IMR-90 (cell line): ENCODE measurements around the gene IRS4. TPM values are rescaled to one million over a fixed set of nuclear protein-coding genes. Genes with fewer than 3 reads are reported as not detected.

Experiments
- ATAC-seq: fragments of 200-7000 bp; cut with Tn5 transposase; 2 replicates; pipeline ENCODE4 v1.9.1; 2020; ENCODE audit warnings: low read depth, mild to moderate bottlenecking, moderate library complexity
- BruUV-seq: library from RNA; stranded (reverse); fragments of 400-500 nt; replicated peaks from 2 replicates; lab custom pipeline; 2021; lab: Mats Ljungman, UMichigan
- CTCF ChIA-PET: fragments of 300-600 bp; formaldehyde crosslinking; extraction: SDS; loops from one replicate; lab custom pipeline; 2021; ENCODE audit warnings: antibody characterized with exemption; lab: Yijun Ruan, JAX
- POLR2A ChIA-PET: fragments of 300-600 bp; sonication (Branson Sonifier 250); formaldehyde crosslinking; loops from one replicate; lab custom pipeline; 2022; ENCODE audit warnings: antibody characterized with exemption; ENCODE audit not compliant: unreplicated experiment; lab: Charles Lee
- DNase-seq: peaks from one replicate; pipeline ENCODE4 v3.0.0; 2013
- H2AFZ ChIP-seq: replicated peaks from 2 replicates; pipeline ENCODE3; 2013; ENCODE audit warnings: low read length, mild to moderate bottlenecking; ENCODE audit not compliant: poor library complexity
- H2AK5ac ChIP-seq: 2 replicates; pipeline ENCODE4 v1.6.1; 2013; ENCODE audit warnings: low read depth, low read length, inconsistent platforms
- H2AK9ac ChIP-seq: replicated peaks from 2 replicates; pipeline ENCODE3; 2013; ENCODE audit warnings: mild to moderate bottlenecking, low read depth, low read length, moderate library complexity; ENCODE audit not compliant: poor library complexity
- H2BK120ac ChIP-seq: 2 replicates; pipeline ENCODE4 v1.6.1; 2013; ENCODE audit warnings: low read depth, low read length, inconsistent platforms
- H2BK15ac ChIP-seq: 3 replicates; pipeline ENCODE4 v1.6.1; 2013; ENCODE audit warnings: low read depth, low read length, inconsistent platforms
- H2BK20ac ChIP-seq: 2 replicates; pipeline ENCODE4 v1.6.1; 2013; ENCODE audit warnings: low read depth, mild to moderate bottlenecking, inconsistent platforms, low read length, moderate library complexity
- H2BK5ac ChIP-seq: 2 replicates; pipeline ENCODE4 v1.6.1; 2013; ENCODE audit warnings: mild to moderate bottlenecking, low read depth, low read length, inconsistent platforms; ENCODE audit not compliant: poor library complexity, severe bottlenecking
- H3K14ac ChIP-seq: replicated peaks from 2 replicates; pipeline ENCODE4 v1.6.1; 2013; ENCODE audit warnings: low read depth, low read length, inconsistent platforms
- H3K18ac ChIP-seq: 2 replicates; pipeline ENCODE4 v1.6.1; 2013; ENCODE audit warnings: low read depth, low read length, control low read depth
- H3K23ac ChIP-seq: 2 replicates; pipeline ENCODE4 v1.6.1; 2013; ENCODE audit warnings: low read depth, low read length, inconsistent platforms
- H3K27ac ChIP-seq: 2 replicates; pipeline ENCODE4 v1.5.1; 2013; ENCODE audit warnings: mild to moderate bottlenecking, control low read depth, low read length; ENCODE audit not compliant: insufficient read depth
- H3K27me3 ChIP-seq: 2 replicates; pipeline ENCODE4 v1.6.1; 2013; ENCODE audit warnings: low read length; ENCODE audit not compliant: control insufficient read depth, insufficient read depth
- H3K36me3 ChIP-seq: 2 replicates; pipeline ENCODE4 v1.6.1; 2013; ENCODE audit warnings: low read length, mixed read lengths; ENCODE audit not compliant: control insufficient read depth, insufficient read depth
- H3K4ac ChIP-seq: 2 replicates; pipeline ENCODE4 v1.6.1; 2013; ENCODE audit warnings: low read depth, low read length, inconsistent platforms
- H3K4me1 ChIP-seq: 2 replicates; pipeline ENCODE4 v1.6.1; 2013; ENCODE audit warnings: low read length, mixed read lengths; ENCODE audit not compliant: control insufficient read depth, insufficient read depth
- H3K4me2 ChIP-seq: 2 replicates; pipeline ENCODE4 v1.6.1; 2013; ENCODE audit warnings: low read depth, mild to moderate bottlenecking, control low read depth, low read length, moderate library complexity
- H3K4me3 ChIP-seq: 2 replicates; pipeline ENCODE4 v1.5.1; 2013; ENCODE audit warnings: low read depth, mild to moderate bottlenecking, control low read depth, low read length, moderate library complexity; ENCODE audit not compliant: insufficient read depth
- H3K56ac ChIP-seq: 2 replicates; pipeline ENCODE4 v1.6.1; 2013; ENCODE audit warnings: low read length, inconsistent platforms; ENCODE audit not compliant: insufficient read depth; ENCODE audit errors: extremely low read depth
- H3K79me1 ChIP-seq, 2 experiments: 2 replicates each; pipeline ENCODE4 v1.6.1; 2013; ENCODE audit warnings: low read length in 2 of 2, inconsistent platforms in 1 of 2, low read depth in 1 of 2
- H3K9ac ChIP-seq: 2 replicates; pipeline ENCODE4 v1.6.1; 2013; ENCODE audit warnings: low read depth, low read length, control low read depth
- H3K9me1 ChIP-seq: 2 replicates; pipeline ENCODE4 v1.6.1; 2013; ENCODE audit warnings: low read length, inconsistent platforms; ENCODE audit not compliant: insufficient read depth
- H3K9me3 ChIP-seq: 2 replicates; pipeline ENCODE4 v1.6.1; 2013; ENCODE audit warnings: low read length; ENCODE audit not compliant: control insufficient read depth, insufficient read depth
- H4K20me1 ChIP-seq: 2 replicates; pipeline ENCODE4 v1.6.1; 2013; ENCODE audit warnings: low read length, inconsistent platforms; ENCODE audit not compliant: insufficient read depth
- H4K5ac ChIP-seq: 2 replicates; pipeline ENCODE4 v1.6.1; 2013; ENCODE audit warnings: mild to moderate bottlenecking, low read depth, low read length, control low read depth
- H4K8ac ChIP-seq, 2 experiments: 2 replicates each; pipeline ENCODE4 v1.6.1; 2013; ENCODE audit warnings: low read depth in 2 of 2, low read length in 2 of 2, control low read depth in 1 of 2, inconsistent platforms in 1 of 2
- H4K91ac ChIP-seq: 2 replicates; pipeline ENCODE4 v1.6.1; 2013; ENCODE audit warnings: low read depth, low read length, inconsistent platforms; ENCODE audit not compliant: insufficient read depth
- BHLHE40 ChIP-seq: fragments of 150-350 bp; IDR thresholded peaks from 2 replicates; pipeline ENCODE4 v1.6.1; 2016; ENCODE audit warnings: mild to moderate bottlenecking, low read depth, low read length
- CEBPB ChIP-seq: IDR thresholded peaks from 2 replicates; pipeline ENCODE4 v1.6.1; 2012; ENCODE audit warnings: low read depth, low read length, improper control_type of control experiment
- CHD1 ChIP-seq: IDR thresholded peaks from 2 replicates; pipeline ENCODE4 v1.6.1; 2012; ENCODE audit warnings: low read depth, low read length, improper control_type of control experiment
- CTCF ChIP-seq: conservative IDR thresholded peaks from 2 replicates; pipeline ENCODE4 v1.5.1; 2012; ENCODE audit warnings: mild to moderate bottlenecking, low read depth, low read length, improper control_type of control experiment
- ELK1 ChIP-seq: fragments of 150-350 bp; IDR thresholded peaks from 2 replicates; pipeline ENCODE4 v1.6.1; 2016; ENCODE audit warnings: low read depth, mild to moderate bottlenecking, low read length, moderate library complexity, borderline replicate concordance
- FOS ChIP-seq: fragments of 150-350 bp; IDR thresholded peaks from 2 replicates; pipeline ENCODE4 v1.6.1; 2016; ENCODE audit warnings: low read depth, low read length
- MXI1 ChIP-seq: IDR thresholded peaks from 2 replicates; pipeline ENCODE4 v1.6.1; 2012; ENCODE audit warnings: low read depth, mild to moderate bottlenecking, low read length, moderate library complexity, borderline replicate concordance
- NFE2L2 ChIP-seq: fragments of 150-350 bp; IDR thresholded peaks from 2 replicates; pipeline ENCODE4 v1.6.1; 2016; ENCODE audit warnings: low read depth, mild to moderate bottlenecking, low read length
- POLR2A ChIP-seq: IDR thresholded peaks from 2 replicates; pipeline ENCODE4 v1.6.1; 2012; ENCODE audit warnings: mild to moderate bottlenecking, low read depth, low read length
- RCOR1 ChIP-seq: IDR thresholded peaks from 2 replicates; pipeline ENCODE4 v1.6.1; 2012; ENCODE audit warnings: mild to moderate bottlenecking, low read length, improper control_type of control experiment; ENCODE audit not compliant: insufficient replicate concordance
- RFX5 ChIP-seq: IDR thresholded peaks from 2 replicates; pipeline ENCODE4 v1.8.0; 2012; ENCODE audit warnings: low read depth, mild to moderate bottlenecking, low read length, moderate library complexity
- SMC3 ChIP-seq: fragments of 150-350 bp; IDR thresholded peaks from 2 replicates; pipeline ENCODE4 v1.6.1; 2016; ENCODE audit warnings: low read depth, mild to moderate bottlenecking, antibody characterized with exemption, low read length, moderate library complexity
- WGBS, 2 experiments: methylation state at CpG; one replicate each; pipeline versions ENCODE4 v1.1.5 to v1.1.7; 2013; ENCODE audit warnings: missing lambda C conversion rate in 2 of 2; ENCODE audit not compliant: insufficient read length in 1 of 2; ENCODE audit errors: extremely low coverage in 2 of 2; 5-methylcytosine and 5-hydroxymethylcytosine counted together
- dilution Hi-C: fragments of 300-500 bp; cut with HindIII; formaldehyde crosslinking; loops from one replicate; pipeline ENCODE4 v1.14.3; 2018; ENCODE audit warnings: low sequenced_read_pairs; ENCODE audit not compliant: unreplicated experiment
- in situ Hi-C: fragments of 300-500 bp; cut with MboI; formaldehyde crosslinking; loops from 3 replicates; pipeline ENCODE4 v1.14.3; 2019; ENCODE audit warnings: low sequenced_read_pairs, inconsistent platforms, mixed read lengths
- intact Hi-C: fragments of 100-400 bp; cut with micrococcal nuclease; formaldehyde crosslinking; loops from 2 replicates; pipeline ENCODE4 v1.10.0; 2022
- polyA plus RNA-seq, 3 experiments: library from polyadenylated mRNA; depleted of rRNA; stranded (reverse); fragments of >200 nt; gene quantifications; 2 replicates each; pipeline ENCODE4 v1.2.3, GENCODE V29; 2012; ENCODE audit warnings: low replicate concordance in 1 of 3
- total RNA-seq: library from RNA; depleted of rRNA; stranded (reverse); fragments of >200 nt; gene quantifications from 2 replicates; pipeline ENCODE4 v1.2.3, GENCODE V29; 2012

The IRS4 gene
- total and polyA plus RNA-seq, 2 of the 4 experiments (the other 2 are of a cell fraction), result 0.02 TPM; not detected in 1

- in situ Hi-C loops, result no loop called here
- H3K9me1 ChIP-seq, result no peaks in the 10 kb centered on the region
- no peak for DNase-seq
- no peak overlapping the region for H3K4me3 ChIP-seq
- H3K9me3 ChIP-seq, result no peaks in the 10 kb centered on the region
- no peak overlapping the region for H3K14ac ChIP-seq
- H2AFZ ChIP-seq, result no peak overlapping the region
- no peak overlapping the region for H3K18ac ChIP-seq
- H4K8ac ChIP-seq, result no peak overlapping the region
- no CpG with 5 or more reads among the region's 2 CpGs for WGBS, 2 experiments
- no peak overlapping the region for H3K9ac ChIP-seq
- no peak for TF ChIP-seq FOS
- TF ChIP-seq RFX5, result no peak
- TF ChIP-seq RCOR1, result no peak
- TF ChIP-seq MXI1, result no peak
- TF ChIP-seq CTCF, result no peak
- TF ChIP-seq ELK1, result no peak
- TF ChIP-seq CEBPB, result no peak
- no peak for TF ChIP-seq POLR2A
- TF ChIP-seq NFE2L2, result no peak
- no peak for TF ChIP-seq BHLHE40
- TF ChIP-seq SMC3, result no peak
- no peak for TF ChIP-seq CHD1
- H3K4ac ChIP-seq, result no peak overlapping the region
- H2BK15ac ChIP-seq, result no peak overlapping the region
- H3K56ac ChIP-seq, result no peak overlapping the region
- no peak overlapping the region for H2BK120ac ChIP-seq
- POLR2A ChIA-PET, result no interaction called here
- no peak overlapping the region for H3K23ac ChIP-seq
- H3K36me3 ChIP-seq, result no peaks in the 10 kb centered on the region
- no peak overlapping the region for H3K4me2 ChIP-seq
- peaks cover 9% of the 10 kb centered on the region for H3K27me3 ChIP-seq
- no peaks in the 10 kb centered on the region for H3K4me1 ChIP-seq
- H2AK9ac ChIP-seq, result no peak overlapping the region
- H4K91ac ChIP-seq, result no peak overlapping the region
- no peak overlapping the region for H4K5ac ChIP-seq
- no TSS peak for BruUV-seq
- no peak overlapping the region for H2AK5ac ChIP-seq
- no peaks in the 10 kb centered on the region for H3K79me1 ChIP-seq
- intact Hi-C loops, result no loop called here
- dilution Hi-C loops, result no loop called here
- no peaks in the 10 kb centered on the region for H4K20me1 ChIP-seq
- no peak overlapping the region for H2BK5ac ChIP-seq
- CTCF ChIA-PET, result no interaction called here
- H3K27ac ChIP-seq, result no peak overlapping the region
- no peak overlapping the region for H2BK20ac ChIP-seq
- no peak for ATAC-seq
Measured at GRCh38 chrX:108722561-108722960, 13.8 kb downstream of the IRS4 start.
